OCI-LY1 (cell line): ENCODE data around the gene MUC6.

Experiments
- CTCF ChIP-seq: fragments of 200-600 bp; sonication (generic), shearing (Covaris generic); IDR thresholded peaks from 2 replicates; pipeline ENCODE4 v1.5.1; 2017; ENCODE audit warnings: mild to moderate bottlenecking, antibody characterized with exemption, low read length, moderate library complexity, mixed read lengths
- EZH2 ChIP-seq: fragments of 200-600 bp; sonication (generic), shearing (Covaris generic); IDR thresholded peaks from 2 replicates; pipeline ENCODE4 v1.8.0; 2017; ENCODE audit warnings: borderline replicate concordance, mixed run types, mild to moderate bottlenecking, antibody characterized with exemption, low read length, moderate library complexity, mixed read lengths

DNA sequence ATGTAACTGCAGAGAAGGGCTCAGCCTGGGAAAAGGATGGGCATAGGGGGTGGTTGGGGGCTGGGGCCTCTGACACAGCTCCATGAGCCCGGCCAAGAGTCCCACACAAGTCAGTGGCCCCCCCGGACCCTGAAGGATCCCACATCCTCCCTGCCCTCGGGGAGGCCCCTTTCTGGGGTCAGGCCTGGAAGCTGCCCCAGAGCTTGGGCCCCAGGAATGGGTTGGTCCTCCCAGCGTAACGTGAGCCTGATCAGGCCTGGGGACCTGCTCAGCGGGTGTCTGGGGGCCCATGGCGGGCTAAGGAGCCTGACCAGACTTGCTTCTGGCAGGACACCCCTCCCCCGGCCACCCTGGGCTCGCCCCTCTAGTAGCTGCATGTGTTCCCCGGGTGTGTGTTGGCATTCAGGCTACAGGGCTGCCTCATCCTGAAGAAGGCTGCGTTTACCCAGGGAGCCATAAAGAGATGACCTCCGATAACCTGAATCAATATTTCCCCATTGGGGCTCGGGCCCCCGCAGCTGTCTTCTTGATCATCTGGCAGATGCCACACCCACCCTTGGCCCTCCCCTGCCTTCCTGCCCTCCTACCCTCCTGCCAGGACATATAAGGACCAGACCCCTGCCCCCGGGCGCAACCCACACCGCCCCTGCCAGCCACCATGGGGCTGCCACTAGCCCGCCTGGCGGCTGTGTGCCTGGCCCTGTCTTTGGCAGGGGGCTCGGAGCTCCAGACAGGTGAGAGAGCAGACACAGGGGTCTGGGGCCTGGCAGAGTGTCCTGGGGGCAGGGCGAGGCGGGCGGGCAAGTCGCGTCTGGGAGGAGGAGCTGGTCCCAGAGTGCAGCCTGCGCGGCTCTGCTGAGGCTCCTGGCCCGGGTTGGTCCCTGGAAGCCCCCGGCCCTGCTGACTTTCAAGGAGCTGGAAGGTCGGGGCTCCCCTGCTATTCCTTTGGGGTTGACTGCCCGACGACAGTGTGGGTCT is 38.0 kb upstream of the MUC6 start, which contains the start of gene MUC2:
- TF ChIP-seq CTCF (no peak), EZH2 (no peak)
